ENCODE measurements around the gene CXorf49B.
"Not testable (repeated sequence)": the region's sequence is repeated elsewhere in the genome, so short reads cannot be mapped to it uniquely, and the experiment has no call there.

The CXorf49B gene

DNA sequence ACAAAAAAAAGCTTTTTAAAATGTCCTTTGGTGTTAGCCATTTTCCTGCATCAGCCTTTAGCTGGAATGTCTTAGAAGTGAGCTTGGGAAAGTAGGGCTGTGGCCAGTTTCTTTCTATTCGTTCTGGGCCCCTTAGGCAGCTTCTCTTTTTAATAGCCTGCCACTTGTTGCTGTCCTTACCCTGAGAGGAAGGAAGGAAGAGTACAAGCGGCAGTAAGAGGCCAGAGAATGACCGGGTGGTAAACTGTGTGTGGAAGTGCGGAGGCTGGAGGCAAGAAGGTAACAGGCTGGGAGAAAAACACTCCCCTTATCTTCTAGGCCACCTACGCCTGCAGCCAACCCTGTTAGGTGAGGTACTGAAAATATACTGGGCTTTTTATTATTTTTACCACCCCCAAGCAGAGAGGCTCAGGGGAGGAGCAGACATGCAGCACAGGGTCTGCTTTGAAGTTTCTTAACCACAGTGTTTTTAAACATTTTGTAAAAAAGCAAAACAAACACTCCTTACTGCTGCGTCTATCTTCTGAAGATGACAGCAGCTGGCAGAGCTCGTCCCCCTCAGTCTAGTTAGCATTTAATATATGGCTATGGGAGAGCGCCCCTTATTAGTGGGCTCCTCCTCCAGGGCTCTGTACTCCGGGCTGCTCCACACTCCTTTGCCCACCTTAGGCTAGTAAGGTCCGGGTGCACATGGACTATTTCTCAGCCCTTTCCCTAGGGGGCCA is 19.2 kb downstream of the CXorf49B start:
- H3K4me1 ChIP-seq (ENCODE audit: control insufficient read depth, insufficient read depth, low read length); H3K9ac ChIP-seq (ENCODE audit: low read length); H3K9me3 ChIP-seq (ENCODE audit: control insufficient read depth, low read length); H3K36me3 ChIP-seq (ENCODE audit: control insufficient read depth, insufficient read depth, low read length); H3K27me3 ChIP-seq (ENCODE audit: control insufficient read depth, insufficient read depth, low read length); H3K4me3 ChIP-seq (ENCODE audit: low read length): not testable (repeated sequence)

GRCh38 chrX:71782950-71783299 is 19.8 kb downstream of the CXorf49B start:
- not testable (repeated sequence) for H3K9ac ChIP-seq (ENCODE audit: low read length); H3K36me3 ChIP-seq (ENCODE audit: control insufficient read depth, insufficient read depth, low read length); H3K4me3 ChIP-seq (ENCODE audit: low read length); H3K9me3 ChIP-seq (ENCODE audit: control insufficient read depth, low read length); H3K27me3 ChIP-seq (ENCODE audit: control insufficient read depth, insufficient read depth, low read length); H3K4me1 ChIP-seq (ENCODE audit: control insufficient read depth, insufficient read depth, low read length)

DNA sequence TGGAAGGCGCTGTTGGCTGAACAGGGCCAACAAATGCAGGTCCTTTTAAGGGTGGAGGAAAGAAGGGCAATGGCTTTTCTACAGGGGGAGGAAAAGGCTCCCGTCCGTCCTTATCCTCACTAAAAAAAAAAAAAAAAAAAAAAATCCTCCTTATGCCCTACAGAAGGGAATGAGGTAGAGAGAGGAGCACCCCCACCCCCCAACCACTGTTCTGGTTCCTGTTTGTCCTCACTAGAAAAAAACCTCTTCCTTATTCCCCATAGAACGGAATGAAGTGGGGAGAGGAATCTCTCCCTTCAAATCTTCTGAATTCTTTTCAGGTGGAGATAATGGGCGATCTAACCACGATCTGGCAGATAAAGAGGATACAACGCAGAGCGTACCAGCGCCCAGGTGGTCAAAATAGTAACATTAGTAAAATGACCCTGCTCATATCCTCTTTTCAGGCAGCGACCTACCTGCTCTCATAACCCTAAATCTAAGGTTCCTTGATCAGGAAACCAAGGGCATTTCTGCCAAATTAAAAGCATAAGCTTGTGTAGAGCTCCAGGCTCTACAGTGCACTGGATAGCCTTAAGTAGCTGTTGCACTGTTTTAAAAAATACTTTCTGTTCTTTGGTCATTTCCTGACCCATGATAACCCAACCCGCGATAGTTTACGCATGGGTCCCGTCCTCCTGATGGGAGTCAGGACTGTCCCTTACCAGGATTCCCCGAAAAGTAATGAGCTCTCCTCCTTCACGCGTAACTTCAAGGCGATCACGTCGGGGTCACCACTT is 20.6 kb downstream of the CXorf49B start:
- H3K9ac ChIP-seq (ENCODE audit: low read length); H3K4me3 ChIP-seq (ENCODE audit: low read length); H3K4me1 ChIP-seq (ENCODE audit: control insufficient read depth, insufficient read depth, low read length); H3K27me3 ChIP-seq (ENCODE audit: control insufficient read depth, insufficient read depth, low read length); H3K36me3 ChIP-seq (ENCODE audit: control insufficient read depth, insufficient read depth, low read length); H3K9me3 ChIP-seq (ENCODE audit: control insufficient read depth, low read length): not testable (repeated sequence)

- H3K4me3 ChIP-seq (ENCODE audit: low read length); H3K36me3 ChIP-seq (ENCODE audit: control insufficient read depth, insufficient read depth, low read length); H3K4me1 ChIP-seq (ENCODE audit: control insufficient read depth, insufficient read depth, low read length); H3K9ac ChIP-seq (ENCODE audit: low read length); H3K27me3 ChIP-seq (ENCODE audit: control insufficient read depth, insufficient read depth, low read length); H3K9me3 ChIP-seq (ENCODE audit: control insufficient read depth, low read length): not testable (repeated sequence)
These were observed 21.3 kb downstream of the CXorf49B start for GRCh38 chrX:71784348-71784983.

DNA sequence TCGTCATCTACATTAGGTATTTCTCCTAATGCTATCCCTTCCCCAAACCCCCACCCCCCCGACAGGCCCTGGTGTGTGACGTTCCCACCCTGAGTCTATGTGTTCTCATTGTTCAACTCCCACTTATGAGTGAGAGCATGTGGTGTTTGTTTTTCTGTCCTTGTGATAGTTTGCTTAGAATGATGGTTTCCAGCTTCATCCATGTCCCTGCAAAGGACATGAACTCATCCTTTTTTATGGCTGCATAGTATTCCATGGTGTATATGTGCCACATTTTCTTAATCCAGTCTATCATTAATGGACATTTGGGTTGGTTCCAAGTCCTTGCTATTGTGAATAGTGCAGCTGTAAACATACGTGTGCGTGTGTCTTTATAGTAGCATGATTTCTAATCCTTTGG is 43.3 kb downstream of the CXorf49B start:
- H3K4me1 ChIP-seq (ENCODE audit: control insufficient read depth, insufficient read depth, low read length); H3K36me3 ChIP-seq (ENCODE audit: control insufficient read depth, insufficient read depth, low read length); H3K9me3 ChIP-seq (ENCODE audit: control insufficient read depth, low read length); H3K4me3 ChIP-seq (ENCODE audit: low read length); H3K9ac ChIP-seq (ENCODE audit: low read length); H3K27me3 ChIP-seq (ENCODE audit: control insufficient read depth, insufficient read depth, low read length): not testable (repeated sequence)

- no peak overlapping the region for H3K9ac ChIP-seq (ENCODE audit: low read length)
- H3K4me1 ChIP-seq (ENCODE audit: control insufficient read depth, insufficient read depth, low read length): no peaks in the 10 kb centered on the region
- H3K4me3 ChIP-seq (ENCODE audit: low read length): no peak overlapping the region
- no peaks in the 10 kb centered on the region for H3K27me3 ChIP-seq (ENCODE audit: control insufficient read depth, insufficient read depth, low read length)
- H3K9me3 ChIP-seq (ENCODE audit: control insufficient read depth, low read length): no peaks in the 10 kb centered on the region
- no peaks in the 10 kb centered on the region for H3K36me3 ChIP-seq (ENCODE audit: control insufficient read depth, insufficient read depth, low read length)
These were observed 46.7 kb downstream of the CXorf49B start for GRCh38 chrX:71809886-71810285.

DNA sequence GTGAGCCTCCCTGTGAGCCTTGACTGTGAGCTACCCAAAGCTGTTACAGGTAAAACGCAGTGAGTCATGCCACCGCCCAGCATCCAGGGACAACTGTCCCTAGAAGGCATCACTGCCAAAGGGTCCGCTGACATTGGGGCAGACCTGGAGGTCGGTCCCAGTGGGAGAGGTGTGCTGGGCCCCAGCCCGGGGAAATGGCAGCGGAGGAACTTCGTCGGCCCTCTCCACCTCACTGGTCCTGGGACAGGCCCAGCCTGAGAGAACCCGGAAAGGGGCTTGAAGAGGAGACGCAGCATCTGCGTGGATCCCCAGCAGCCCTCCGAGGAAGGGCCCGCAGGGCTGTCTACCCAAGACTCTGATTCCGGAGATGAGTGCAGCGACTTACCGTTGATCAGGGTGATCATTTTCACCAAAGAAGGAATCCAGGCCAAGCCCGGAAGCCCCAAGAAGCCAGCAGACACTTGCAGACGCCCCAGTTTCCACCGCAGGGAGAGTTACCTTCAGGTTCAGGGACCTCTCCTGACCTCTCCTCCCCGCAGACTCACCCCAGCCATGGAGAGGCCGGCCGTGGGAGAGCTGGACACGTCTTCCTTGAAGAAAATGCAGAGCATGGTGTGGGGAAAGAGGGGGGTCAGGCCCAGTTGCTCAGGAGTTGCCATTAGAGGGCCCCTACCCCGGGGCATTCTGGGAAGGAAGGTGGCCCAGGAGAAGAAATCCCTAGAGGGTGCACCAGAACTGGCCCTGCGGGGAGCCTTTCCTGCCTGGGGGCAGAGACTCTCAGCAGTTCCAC is 51.2 kb downstream of the CXorf49B start:
- no peaks in the 10 kb centered on the region for H3K4me1 ChIP-seq (ENCODE audit: control insufficient read depth, insufficient read depth, low read length)
- H3K9me3 ChIP-seq (ENCODE audit: control insufficient read depth, low read length): no peaks in the 10 kb centered on the region
- no peak overlapping the region for H3K4me3 ChIP-seq (ENCODE audit: low read length)
- H3K27me3 ChIP-seq (ENCODE audit: control insufficient read depth, insufficient read depth, low read length): no peaks in the 10 kb centered on the region
- no peaks in the 10 kb centered on the region for H3K36me3 ChIP-seq (ENCODE audit: control insufficient read depth, insufficient read depth, low read length)
- H3K9ac ChIP-seq (ENCODE audit: low read length): no peak overlapping the region

- Histone ChIP-seq H3K9me3 (ENCODE audit: control insufficient read depth, low read length) (no peaks in the 10 kb centered on the region), H3K4me1 (ENCODE audit: control insufficient read depth, insufficient read depth, low read length) (no peaks in the 10 kb centered on the region), H3K27me3 (ENCODE audit: control insufficient read depth, insufficient read depth, low read length) (no peaks in the 10 kb centered on the region), H3K9ac (ENCODE audit: low read length) (no peak overlapping the region), H3K4me3 (ENCODE audit: low read length) (no peak overlapping the region), H3K36me3 (ENCODE audit: control insufficient read depth, insufficient read depth, low read length) (no peaks in the 10 kb centered on the region)
These were observed 52.2 kb downstream of the CXorf49B start for GRCh38 chrX:71815121-71815905.

DNA sequence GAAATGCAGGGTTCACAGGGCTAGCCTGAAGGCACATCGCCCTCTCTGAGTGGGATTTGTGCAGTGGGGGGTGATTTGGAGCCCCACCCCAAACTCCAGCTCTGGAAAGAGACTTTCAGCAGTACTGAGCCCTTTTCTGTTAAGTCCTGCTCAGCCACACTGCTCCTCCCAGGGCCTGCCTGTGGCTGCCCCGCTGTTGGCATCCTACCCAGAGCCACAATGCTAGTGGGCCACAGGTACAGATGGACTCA is 52.7 kb downstream of the CXorf49B start:
- no peaks in the 10 kb centered on the region for H3K36me3 ChIP-seq (ENCODE audit: control insufficient read depth, insufficient read depth, low read length)
- H3K4me3 ChIP-seq (ENCODE audit: low read length): no peak overlapping the region
- H3K4me1 ChIP-seq (ENCODE audit: control insufficient read depth, insufficient read depth, low read length): no peaks in the 10 kb centered on the region
- no peaks in the 10 kb centered on the region for H3K27me3 ChIP-seq (ENCODE audit: control insufficient read depth, insufficient read depth, low read length)
- no peaks in the 10 kb centered on the region for H3K9me3 ChIP-seq (ENCODE audit: control insufficient read depth, low read length)
- H3K9ac ChIP-seq (ENCODE audit: low read length): no peak overlapping the region
